Activated CD4-positive, alpha-beta T cell treated with anti-CD3 and anti-CD28 coated beads, Interleukin-10, Interleukin-2, amounts not matched to agents 100 ng/mL and 50 ng/mL, durations not matched to agents 16 hours and 8 hours (primary cell): ENCODE data around the gene MYH2.

Source experiments
- DNase-seq: peaks from one replicate; pipeline ENCODE4 v3.0.0-alpha.2; 2020

The MYH2 gene

DNA sequence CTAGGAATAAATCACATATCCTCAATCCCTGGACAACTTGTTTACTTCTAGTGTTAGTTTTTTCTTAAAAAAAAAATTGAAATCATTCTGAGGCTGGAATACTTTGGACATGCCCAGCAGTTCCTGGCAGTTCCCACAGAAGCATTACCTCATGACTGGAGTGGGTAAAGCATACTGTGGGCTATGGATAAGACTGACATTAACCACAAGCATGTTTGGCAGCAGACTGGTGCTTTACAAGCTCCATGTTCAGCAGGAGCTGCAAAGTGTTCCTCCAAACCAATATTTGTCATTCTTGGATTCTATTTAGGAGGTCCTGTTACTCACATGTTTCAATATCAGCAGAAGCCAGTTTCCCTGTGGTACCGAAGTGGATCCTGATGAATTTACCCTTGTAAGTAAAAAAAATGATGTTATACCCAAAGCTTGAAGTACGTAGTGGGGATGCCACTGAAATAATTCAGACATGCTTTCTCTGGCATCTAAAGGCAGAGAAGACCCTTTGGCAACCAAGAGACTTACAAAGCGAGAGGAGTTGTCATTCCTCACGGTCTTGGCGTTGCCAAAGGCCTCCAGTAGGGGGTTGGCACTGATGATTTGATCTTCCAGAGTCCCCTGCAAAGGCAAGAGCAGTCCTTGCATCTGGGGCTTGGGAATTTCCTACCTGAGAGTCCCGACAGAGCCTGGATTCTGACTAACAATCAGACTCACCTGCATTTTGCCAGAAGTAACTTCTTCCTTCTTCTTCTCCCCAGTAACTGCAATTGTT, 36.0 kb downstream of the MYH2 start:
- DNase-seq: no peak

DNA sequence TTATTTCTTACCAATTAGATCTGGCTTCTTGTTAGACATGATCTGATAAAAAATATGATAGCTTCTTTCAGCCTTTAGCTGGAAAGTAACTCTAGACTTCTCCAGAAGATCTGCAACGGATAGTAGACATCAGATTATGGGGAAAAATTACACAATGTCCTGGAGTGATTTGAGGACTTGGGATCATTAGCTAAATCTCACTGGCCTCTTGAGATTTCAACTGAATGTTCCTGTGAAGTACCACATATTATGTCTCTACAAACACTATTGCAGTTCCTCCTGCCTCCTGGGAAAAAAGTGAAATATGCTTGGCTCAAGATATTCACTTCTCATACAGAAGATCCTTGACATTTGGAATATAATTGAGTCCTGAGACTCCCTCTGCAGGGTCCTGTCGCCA, 36.6 kb downstream of the MYH2 start:
- no peak for DNase-seq

DNA sequence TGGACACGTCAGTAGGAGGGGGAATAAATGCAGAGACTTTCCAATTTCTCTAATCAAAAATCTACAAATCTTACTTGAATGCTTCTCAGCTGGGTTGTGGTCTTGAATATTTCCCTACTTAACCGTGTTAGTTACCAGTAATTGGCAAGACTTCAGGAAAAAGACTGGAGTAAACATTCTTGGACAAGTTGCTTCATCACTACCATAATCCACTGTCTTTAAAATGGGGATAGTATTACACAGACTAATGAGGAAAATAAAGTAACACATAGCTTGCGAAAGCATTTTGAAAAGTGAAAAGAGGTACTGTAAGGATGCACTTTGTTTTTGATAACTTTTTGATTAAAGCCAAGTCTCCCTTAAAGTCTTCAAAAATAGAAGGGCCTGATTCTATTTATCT, 49.5 kb downstream of the MYH2 start:
- no peak for DNase-seq

DNA sequence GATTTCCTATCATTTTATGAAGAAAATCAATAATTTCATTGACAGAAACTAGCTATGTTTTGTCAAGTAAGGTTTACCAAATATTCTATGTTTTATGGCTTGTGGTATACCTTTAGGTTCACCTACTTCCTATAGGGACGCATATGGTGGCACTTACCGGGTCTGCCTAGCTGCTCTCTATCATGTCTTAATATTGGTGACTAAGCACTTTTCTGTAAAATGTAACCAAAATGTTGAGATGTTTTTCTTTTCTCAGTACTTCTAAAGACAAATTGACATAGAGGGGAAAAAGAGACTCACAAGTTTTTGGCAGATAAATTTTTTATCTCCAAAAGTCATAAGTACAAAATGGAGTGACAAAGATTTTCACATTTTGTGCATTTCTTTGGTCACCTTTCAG, 57.5 kb downstream of the MYH2 start:
- DNase-seq: no peak

DNA sequence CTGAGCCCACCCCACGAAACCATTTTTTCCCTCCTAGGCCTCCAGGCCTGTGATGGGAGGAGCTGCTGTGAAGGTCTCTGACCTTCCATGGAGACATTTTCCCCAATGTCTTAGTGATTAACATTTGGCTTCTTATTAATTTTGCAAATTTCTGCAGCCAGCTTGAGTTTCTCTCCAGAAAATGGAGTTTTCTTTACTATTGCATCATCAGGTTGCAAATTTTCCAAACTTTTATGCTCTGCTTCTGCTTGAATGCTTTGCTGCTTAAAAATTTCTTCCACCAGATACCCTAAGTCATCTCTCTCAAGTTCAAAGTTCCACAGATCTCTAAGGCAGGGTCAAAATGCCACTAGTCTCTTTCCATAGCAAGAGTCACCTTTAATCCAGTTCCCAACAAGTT, 67.2 kb downstream of the MYH2 start:
- DNase-seq: no peak

DNA sequence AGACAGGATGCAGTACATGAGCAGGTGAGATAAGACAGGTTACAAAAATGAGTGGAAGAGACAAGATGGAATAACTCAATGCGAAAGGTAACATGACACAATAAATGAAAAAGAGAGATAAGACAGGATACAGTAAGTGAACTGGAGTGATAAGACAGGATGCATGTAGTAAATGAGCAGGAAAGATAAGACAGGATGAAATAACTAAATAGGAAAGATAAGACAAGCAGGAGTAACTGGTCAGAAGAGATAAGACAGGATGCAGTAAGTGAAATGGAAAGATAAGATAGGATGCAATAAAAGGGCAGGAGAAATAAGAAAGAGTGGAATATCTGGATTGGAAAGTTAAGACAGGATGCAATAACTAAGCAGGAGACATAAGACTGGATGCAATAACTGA, 71.8 kb downstream of the MYH2 start:
- no peak for DNase-seq

DNA sequence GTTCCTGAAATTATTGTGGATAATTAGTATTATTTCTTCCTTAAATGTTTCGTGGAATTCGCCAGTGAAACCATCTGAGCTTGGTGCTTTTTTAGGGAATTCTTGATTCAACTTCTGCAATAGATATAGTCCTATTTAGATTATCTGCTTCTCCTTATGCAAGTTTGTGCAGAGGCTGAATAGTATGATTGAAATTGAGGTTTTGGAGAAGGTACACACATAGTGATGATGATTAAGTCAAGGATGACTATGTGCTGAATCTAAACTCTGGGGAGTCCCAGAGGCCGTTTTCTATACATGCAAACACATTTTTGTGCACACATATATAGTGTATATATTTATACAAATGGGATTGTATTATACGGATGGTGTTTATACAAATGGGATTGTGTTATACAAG, 74.9 kb downstream of the MYH2 start:
- DNase-seq: no peak

DNA sequence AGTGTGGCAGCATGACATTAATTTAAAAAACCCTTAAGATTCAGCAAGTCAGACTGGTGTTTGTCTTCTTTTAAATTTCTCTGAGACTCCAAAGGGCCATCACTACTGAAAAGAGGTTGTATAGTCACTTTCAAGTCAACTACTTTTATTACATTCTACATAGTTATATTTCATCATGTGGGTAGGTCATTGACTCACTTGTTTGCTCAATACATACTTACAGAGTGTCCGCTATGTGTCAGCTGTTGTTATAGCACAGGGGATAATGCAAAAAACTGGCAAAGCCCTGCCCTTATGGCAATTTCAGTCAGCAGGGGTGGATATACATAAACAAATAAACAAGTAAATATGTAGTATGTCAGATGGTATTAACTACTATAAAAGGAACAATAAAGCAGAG, 77.6 kb downstream of the MYH2 start:
- DNase-seq: no peak
